Natural killer cell treated with Interleukin-12 subunit alpha and Interleukin-12 subunit beta and Interleukin-15 and Interleukin-18, amount 100 ng/mL, for 72 hours (primary cell): Measurements from ENCODE around the gene SETD3. TPM values are rescaled to one million over a fixed set of nuclear protein-coding genes. Genes with fewer than 3 reads are reported as not detected.

Source experiments
- ATAC-seq, 2 donors: fragments of 150-1000 bp; cut with Tn5 transposase in 1 of 2; sonication (Bioruptor Pico), chemical (Tn5 transposase) in 1 of 2; 2 replicates each; pipeline ENCODE4 v1.10.0; 2021
- DNase-seq: peaks from one replicate; pipeline ENCODE4 v3.0.0; 2022; ENCODE audit warnings: low spot score
- H3K27ac Mint-ChIP-seq, 2 donors: 1 replicate in 1 of 2; 2 replicates in 1 of 2; pipeline ENCODE4 v1.8.0; 2022; ENCODE audit warnings: mixed read lengths in 2 of 2, mild to moderate bottlenecking in 1 of 2, moderate library complexity in 1 of 2
- H3K27me3 Mint-ChIP-seq, 2 donors: 1 replicate in 1 of 2; 2 replicates in 1 of 2; pipeline ENCODE4 v1.8.0; 2022; ENCODE audit warnings: mixed read lengths in 2 of 2
- H3K36me3 Mint-ChIP-seq: one replicate; pipeline ENCODE4 v1.8.0; 2022; ENCODE audit warnings: mixed read lengths
- H3K4me1 Mint-ChIP-seq, 2 donors: 1 replicate in 1 of 2; 2 replicates in 1 of 2; pipeline ENCODE4 v1.8.0; 2022; ENCODE audit warnings: low read depth in 2 of 2, mixed read lengths in 2 of 2, mild to moderate bottlenecking in 1 of 2
- H3K4me3 Mint-ChIP-seq: one replicate; pipeline ENCODE4 v1.8.0; 2022; ENCODE audit warnings: mixed read lengths
- H3K9me3 Mint-ChIP-seq: 2 replicates; pipeline ENCODE4 v1.8.0; 2022; ENCODE audit warnings: mixed read lengths
- total RNA-seq, 2 donors: library from RNA; stranded (reverse); gene quantifications; one replicate each; pipeline ENCODE4 v1.2.3, GENCODE V29; 2022

The SETD3 gene
- total RNA-seq, 2 donors from 2014 or later, result 80.6 to 96.7 TPM

DNA sequence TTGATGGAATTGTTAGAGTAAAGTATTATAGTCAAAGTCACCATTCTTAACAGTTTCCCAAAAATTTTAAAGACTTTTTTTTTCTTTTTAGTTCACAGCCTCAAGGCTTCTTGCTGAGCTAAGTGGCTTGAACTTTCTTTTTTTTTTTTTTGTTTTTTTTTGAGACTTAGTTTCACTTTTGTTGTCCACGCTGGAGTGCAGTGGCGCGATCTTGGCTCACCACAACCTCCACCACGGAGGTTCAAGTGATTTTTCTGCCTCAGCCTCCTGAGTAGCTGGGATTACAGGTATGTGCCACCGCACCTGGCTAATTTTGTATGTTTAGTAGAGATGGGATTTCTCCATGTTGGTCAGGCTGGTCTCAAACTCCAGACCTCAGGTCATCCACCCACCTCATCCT is 92.8 kb downstream of the SETD3 start:
- no peaks in the 10 kb centered on the region for H3K36me3 Mint-ChIP-seq
- DNase-seq (no peak), ATAC-seq (peak in 1 of 2 donors; percentile 46)
- peak overlapping the region in 1 of 2 donors; percentile 27 for H3K27ac Mint-ChIP-seq
- peaks cover 18 to 21% of the 10 kb centered on the region in 2 donors for H3K4me1 Mint-ChIP-seq
- H3K4me3 Mint-ChIP-seq, result peak overlapping the region; percentile 19
- no peaks in the 10 kb centered on the region for H3K27me3 Mint-ChIP-seq
- H3K9me3 Mint-ChIP-seq, result no peaks in the 10 kb centered on the region

GRCh38 chr14:99384450-99385417 is 95.9 kb downstream of the SETD3 start:
- H3K9me3 Mint-ChIP-seq, result no peaks in the 10 kb centered on the region
- no peak overlapping the region for H3K27ac Mint-ChIP-seq
- ATAC-seq (no peak), DNase-seq (no peak)
- no peak overlapping the region for H3K4me3 Mint-ChIP-seq
- H3K27me3 Mint-ChIP-seq, result peaks cover 0 to 3% of the 10 kb centered on the region in 2 donors
- no peaks in the 10 kb centered on the region for H3K36me3 Mint-ChIP-seq
- H3K4me1 Mint-ChIP-seq, result peaks cover 27 to 31% of the 10 kb centered on the region in 2 donors

DNA sequence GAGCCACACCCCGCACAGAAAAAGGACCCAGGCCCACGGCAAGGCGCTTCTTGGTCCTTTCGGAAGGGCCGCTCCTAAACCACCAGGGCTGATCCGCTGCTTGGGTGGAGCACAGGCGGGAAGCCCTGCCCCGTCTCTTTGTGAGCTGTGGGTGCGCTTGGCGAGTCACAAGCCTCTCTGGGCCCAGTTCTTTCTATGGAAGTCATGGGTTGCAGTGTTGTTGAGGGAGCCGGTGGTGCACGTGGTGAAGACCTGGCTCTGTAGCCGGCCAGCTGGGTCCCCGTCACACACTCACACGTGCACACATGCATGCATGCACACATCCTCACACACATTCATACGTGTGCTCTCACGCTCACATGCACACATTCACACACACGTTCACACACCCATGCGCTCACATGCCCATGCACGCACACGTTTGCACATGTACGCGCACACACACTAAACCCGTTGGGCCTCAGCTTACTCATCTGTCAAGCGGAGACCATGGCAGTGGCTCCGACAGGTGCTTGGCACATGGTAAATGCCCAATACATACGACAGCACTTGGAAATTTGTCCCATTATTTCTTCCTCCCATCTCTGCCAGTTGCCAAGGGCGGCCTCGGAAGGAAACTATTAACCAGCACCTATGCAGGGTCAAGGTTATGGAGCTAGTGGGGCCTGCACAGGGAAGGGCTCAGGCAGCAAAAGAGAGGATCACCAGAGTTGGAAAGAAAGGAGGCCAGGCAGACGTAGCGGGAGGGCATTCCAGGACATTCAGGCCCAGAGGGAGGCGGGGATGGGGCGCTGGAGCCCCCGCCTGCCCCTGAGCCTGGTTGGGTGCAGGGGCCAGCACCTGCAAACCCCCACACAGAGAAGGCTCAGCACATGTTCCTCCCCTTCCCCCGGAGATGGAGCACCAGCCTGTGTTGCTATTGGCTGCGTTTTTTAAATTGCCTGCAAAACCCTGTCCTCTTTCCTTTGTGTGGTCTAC is 96.9 kb downstream of the SETD3 start:
- H3K36me3 Mint-ChIP-seq, result no peaks in the 10 kb centered on the region
- DNase-seq (no peak), ATAC-seq (no peak)
- H3K27me3 Mint-ChIP-seq, result peaks cover 0 to 3% of the 10 kb centered on the region in 2 donors
- peaks cover 26 to 30% of the 10 kb centered on the region in 2 donors for H3K4me1 Mint-ChIP-seq
- no peaks in the 10 kb centered on the region for H3K9me3 Mint-ChIP-seq
- no peak overlapping the region for H3K4me3 Mint-ChIP-seq
- no peak overlapping the region for H3K27ac Mint-ChIP-seq

- DNase-seq, result no peak
- Mint-ChIP-seq H3K4me1 (peaks cover 26 to 30% of the 10 kb centered on the region in 2 donors), H3K27me3 (peaks cover 0 to 3% of the 10 kb centered on the region in 2 donors), H3K36me3 (no peaks in the 10 kb centered on the region), H3K27ac (no peak overlapping the region), H3K4me3 (no peak overlapping the region), H3K9me3 (no peaks in the 10 kb centered on the region)
- ATAC-seq, result no peak
Measured at GRCh38 chr14:99382781-99383471, 97.7 kb downstream of the SETD3 start.

- DNase-seq, result no peak
- H3K36me3 Mint-ChIP-seq, result no peaks in the 10 kb centered on the region
- H3K4me1 Mint-ChIP-seq, result peaks cover 18 to 25% of the 10 kb centered on the region in 2 donors
- no peaks in the 10 kb centered on the region for H3K9me3 Mint-ChIP-seq
- H3K27ac Mint-ChIP-seq, result peak overlapping the region in 1 of 2 donors; percentile 64
- H3K4me3 Mint-ChIP-seq, result no peak overlapping the region
- peaks cover 0 to 3% of the 10 kb centered on the region in 2 donors for H3K27me3 Mint-ChIP-seq
- no peak for ATAC-seq
Measured at GRCh38 chr14:99382071-99382470, 98.6 kb downstream of the SETD3 start.

- Mint-ChIP-seq H3K9me3 (no peaks in the 10 kb centered on the region), H3K4me1 (peaks cover 14 to 21% of the 10 kb centered on the region in 2 donors), H3K36me3 (no peaks in the 10 kb centered on the region), H3K27me3 (peaks cover 0 to 3% of the 10 kb centered on the region in 2 donors), H3K27ac (peak overlapping the region in 1 of 2 donors; percentile 64), H3K4me3 (no peak overlapping the region)
- ATAC-seq, result no peak
- DNase-seq, result no peak
Measured at GRCh38 chr14:99381688-99382060, 99.0 kb downstream of the SETD3 start.

DNA sequence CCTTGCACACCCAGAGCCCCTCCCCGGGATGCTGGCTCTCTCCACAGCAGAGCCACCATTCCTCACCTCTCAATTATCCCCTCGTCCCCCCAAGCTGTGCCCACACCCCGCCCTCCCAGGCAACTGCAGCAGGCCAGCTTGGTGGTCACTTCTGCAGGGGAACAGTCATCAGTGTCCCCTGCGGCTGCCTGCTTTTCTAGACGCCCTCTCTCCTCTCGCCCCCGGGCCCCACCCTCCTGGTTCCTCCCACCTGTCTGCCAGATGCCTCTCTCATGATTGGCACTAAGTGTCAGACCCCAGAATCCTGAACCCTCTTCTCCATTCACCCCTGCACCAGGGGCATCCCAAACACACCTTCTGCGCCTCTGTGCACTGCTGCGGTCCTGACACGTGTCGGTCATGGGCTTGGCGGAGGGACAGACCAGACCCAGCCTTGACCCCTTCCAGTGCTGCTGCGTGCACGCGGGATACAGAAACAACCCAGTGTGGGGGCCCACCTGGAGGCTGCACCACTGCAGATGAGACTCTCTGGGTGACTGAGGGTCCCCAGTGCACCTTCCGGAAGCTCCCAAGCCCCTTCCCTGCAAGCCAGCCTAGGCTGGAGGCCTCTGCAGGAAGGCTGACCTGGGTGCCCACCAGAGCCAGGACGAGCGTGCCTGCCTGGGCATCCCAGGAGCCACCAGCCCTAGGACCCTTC is 99.5 kb downstream of the SETD3 start:
- H3K9me3 Mint-ChIP-seq, result no peaks in the 10 kb centered on the region
- DNase-seq (no peak), ATAC-seq (peak in 1 of 2 donors; percentile 14)
- H3K4me1 Mint-ChIP-seq, result peaks cover 12 to 20% of the 10 kb centered on the region in 2 donors
- peaks cover 0 to 3% of the 10 kb centered on the region in 2 donors for H3K27me3 Mint-ChIP-seq
- H3K27ac Mint-ChIP-seq, result peak overlapping the region in 1 of 2 donors; percentile 36
- no peaks in the 10 kb centered on the region for H3K36me3 Mint-ChIP-seq
- H3K4me3 Mint-ChIP-seq, result no peak overlapping the region

DNA sequence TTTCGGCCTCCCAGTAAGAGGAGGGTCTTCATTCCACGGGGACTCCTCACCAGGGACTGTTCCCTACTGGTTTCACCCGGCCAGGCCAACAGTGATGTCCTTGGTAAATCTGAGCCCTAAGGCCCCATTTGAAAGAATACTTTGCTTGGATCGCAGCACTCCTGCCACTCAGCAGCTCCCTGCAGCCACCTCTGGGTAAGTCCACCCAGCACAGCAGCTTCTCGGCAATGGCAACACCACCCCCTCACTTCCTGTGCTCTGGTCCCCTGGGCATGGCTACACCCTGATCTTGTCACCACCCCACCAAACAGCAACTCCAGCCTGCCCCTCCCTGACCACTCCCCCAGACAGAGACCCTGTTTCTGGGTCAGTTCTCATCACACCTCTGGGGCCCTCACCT is 100.3 kb downstream of the SETD3 start:
- Mint-ChIP-seq H3K9me3 (no peaks in the 10 kb centered on the region), H3K36me3 (no peaks in the 10 kb centered on the region), H3K4me3 (no peak overlapping the region), H3K27me3 (peaks cover 0 to 3% of the 10 kb centered on the region in 2 donors), H3K4me1 (peaks cover 12 to 20% of the 10 kb centered on the region in 2 donors), H3K27ac (peak overlapping the region in 1 of 2 donors; percentile 36)
- ATAC-seq (peak; percentile 63 to 81), DNase-seq (no peak)

DNA sequence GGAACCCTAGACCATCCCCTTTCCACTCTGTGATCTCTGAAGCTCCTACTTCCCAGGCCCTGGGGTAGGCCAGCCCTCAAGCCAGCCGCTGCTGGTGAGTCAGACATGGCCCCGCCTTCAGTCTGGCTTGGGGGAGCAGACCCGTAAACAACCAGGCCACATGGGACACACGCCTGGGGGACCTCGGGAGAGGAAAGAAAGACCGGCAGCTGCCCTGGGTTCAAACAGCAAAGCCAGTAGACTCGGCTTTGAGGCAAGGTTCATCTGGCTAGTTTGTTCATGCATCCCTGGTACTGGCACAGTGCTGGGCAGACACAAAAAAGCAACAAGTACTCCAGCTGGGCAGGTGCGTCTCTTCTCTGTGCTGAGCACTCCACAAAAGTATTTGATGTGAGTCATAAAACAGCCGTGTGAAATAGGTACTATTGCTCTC is 101.9 kb downstream of the SETD3 start:
- H3K4me3 Mint-ChIP-seq, result no peak overlapping the region
- ATAC-seq, result no peak
- H3K27ac Mint-ChIP-seq, result no peak overlapping the region
- peaks cover 12 to 20% of the 10 kb centered on the region in 2 donors for H3K4me1 Mint-ChIP-seq
- no peaks in the 10 kb centered on the region for H3K9me3 Mint-ChIP-seq
- H3K27me3 Mint-ChIP-seq, result peaks cover 0 to 3% of the 10 kb centered on the region in 2 donors
- DNase-seq, result no peak
- H3K36me3 Mint-ChIP-seq, result no peaks in the 10 kb centered on the region

GRCh38 chr14:99377951-99378350 is 102.7 kb downstream of the SETD3 start:
- peaks cover 12 to 20% of the 10 kb centered on the region in 2 donors for H3K4me1 Mint-ChIP-seq
- no peaks in the 10 kb centered on the region for H3K9me3 Mint-ChIP-seq
- H3K27ac Mint-ChIP-seq, result peak overlapping the region in 1 of 2 donors; percentile 36
- no peaks in the 10 kb centered on the region for H3K36me3 Mint-ChIP-seq
- no peak overlapping the region for H3K4me3 Mint-ChIP-seq
- no peak for ATAC-seq
- DNase-seq, result no peak
- H3K27me3 Mint-ChIP-seq, result peaks cover 0 to 3% of the 10 kb centered on the region in 2 donors

- Mint-ChIP-seq H3K27ac (no peak overlapping the region), H3K9me3 (no peaks in the 10 kb centered on the region), H3K36me3 (no peaks in the 10 kb centered on the region), H3K4me1 (peaks cover 0 to 1% of the 10 kb centered on the region in 2 donors), H3K4me3 (no peak overlapping the region), H3K27me3 (peaks cover 0 to 8% of the 10 kb centered on the region in 2 donors)
- no peak for DNase-seq
- no peak for ATAC-seq
Measured at GRCh38 chr14:99374964-99375363, 105.7 kb downstream of the SETD3 start.

- Mint-ChIP-seq H3K9me3 (no peaks in the 10 kb centered on the region), H3K27ac (no peak overlapping the region), H3K36me3 (no peaks in the 10 kb centered on the region), H3K27me3 (no peaks in the 10 kb centered on the region), H3K4me1 (no peaks in the 10 kb centered on the region), H3K4me3 (no peak overlapping the region)
- DNase-seq (no peak), ATAC-seq (no peak)
Measured at GRCh38 chr14:99363616-99364290, 116.9 kb downstream of the SETD3 start.
